ENCODE results near the gene TCF4.

GRCh38 chr18:55494441-55494840, 93.6 kb downstream of the TCF4 start:
- TF ChIP-seq PATZ1 (CRISPR knock-in tag; IDR thresholded peaks at IDR 0.05; ENCODE audit: borderline replicate concordance) (no peak), ZNF8 (CRISPR knock-in tag; IDR thresholded peaks at IDR 0.05) (no peak), CREB5 (CRISPR knock-in tag; IDR thresholded peaks at IDR 0.05; ENCODE audit: low read depth) (no peak), SNAI2 (CRISPR knock-in tag; IDR thresholded peaks at IDR 0.05) (no peak), ARNTL (CRISPR knock-in tag; IDR thresholded peaks at IDR 0.05; ENCODE audit: borderline replicate concordance, low read depth) (no peak), ZFP30 (CRISPR knock-in tag; IDR thresholded peaks at IDR 0.05) (no peak), RARB (CRISPR knock-in tag; IDR thresholded peaks at IDR 0.05) (no peak), ESRRG (CRISPR knock-in tag; IDR thresholded peaks at IDR 0.05) (no peak), ZNF565 (CRISPR knock-in tag; conservative IDR thresholded peaks at IDR 0.05; ENCODE audit: low read depth) (no peak), CSDC2 (CRISPR knock-in tag; IDR thresholded peaks at IDR 0.05) (no peak), POU6F1 (CRISPR knock-in tag; IDR thresholded peaks at IDR 0.05; ENCODE audit: borderline replicate concordance, low read depth) (no peak), ZC3H10 (CRISPR knock-in tag; IDR thresholded peaks at IDR 0.05) (no peak)
- TF ChIP-seq, protein P1, sequence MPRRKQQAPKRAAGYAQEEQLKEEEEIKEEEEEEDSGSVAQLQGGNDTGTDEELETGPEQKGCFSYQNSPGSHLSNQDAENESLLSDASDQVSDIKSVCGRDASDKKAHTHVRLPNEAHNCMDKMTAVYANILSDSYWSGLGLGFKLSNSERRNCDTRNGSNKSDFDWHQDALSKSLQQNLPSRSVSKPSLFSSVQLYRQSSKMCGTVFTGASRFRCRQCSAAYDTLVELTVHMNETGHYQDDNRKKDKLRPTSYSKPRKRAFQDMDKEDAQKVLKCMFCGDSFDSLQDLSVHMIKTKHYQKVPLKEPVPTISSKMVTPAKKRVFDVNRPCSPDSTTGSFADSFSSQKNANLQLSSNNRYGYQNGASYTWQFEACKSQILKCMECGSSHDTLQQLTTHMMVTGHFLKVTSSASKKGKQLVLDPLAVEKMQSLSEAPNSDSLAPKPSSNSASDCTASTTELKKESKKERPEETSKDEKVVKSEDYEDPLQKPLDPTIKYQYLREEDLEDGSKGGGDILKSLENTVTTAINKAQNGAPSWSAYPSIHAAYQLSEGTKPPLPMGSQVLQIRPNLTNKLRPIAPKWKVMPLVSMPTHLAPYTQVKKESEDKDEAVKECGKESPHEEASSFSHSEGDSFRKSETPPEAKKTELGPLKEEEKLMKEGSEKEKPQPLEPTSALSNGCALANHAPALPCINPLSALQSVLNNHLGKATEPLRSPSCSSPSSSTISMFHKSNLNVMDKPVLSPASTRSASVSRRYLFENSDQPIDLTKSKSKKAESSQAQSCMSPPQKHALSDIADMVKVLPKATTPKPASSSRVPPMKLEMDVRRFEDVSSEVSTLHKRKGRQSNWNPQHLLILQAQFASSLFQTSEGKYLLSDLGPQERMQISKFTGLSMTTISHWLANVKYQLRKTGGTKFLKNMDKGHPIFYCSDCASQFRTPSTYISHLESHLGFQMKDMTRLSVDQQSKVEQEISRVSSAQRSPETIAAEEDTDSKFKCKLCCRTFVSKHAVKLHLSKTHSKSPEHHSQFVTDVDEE (CRISPR knock-in tag; IDR thresholded peaks at IDR 0.05): no peak
- TF ChIP-seq, protein P2, sequence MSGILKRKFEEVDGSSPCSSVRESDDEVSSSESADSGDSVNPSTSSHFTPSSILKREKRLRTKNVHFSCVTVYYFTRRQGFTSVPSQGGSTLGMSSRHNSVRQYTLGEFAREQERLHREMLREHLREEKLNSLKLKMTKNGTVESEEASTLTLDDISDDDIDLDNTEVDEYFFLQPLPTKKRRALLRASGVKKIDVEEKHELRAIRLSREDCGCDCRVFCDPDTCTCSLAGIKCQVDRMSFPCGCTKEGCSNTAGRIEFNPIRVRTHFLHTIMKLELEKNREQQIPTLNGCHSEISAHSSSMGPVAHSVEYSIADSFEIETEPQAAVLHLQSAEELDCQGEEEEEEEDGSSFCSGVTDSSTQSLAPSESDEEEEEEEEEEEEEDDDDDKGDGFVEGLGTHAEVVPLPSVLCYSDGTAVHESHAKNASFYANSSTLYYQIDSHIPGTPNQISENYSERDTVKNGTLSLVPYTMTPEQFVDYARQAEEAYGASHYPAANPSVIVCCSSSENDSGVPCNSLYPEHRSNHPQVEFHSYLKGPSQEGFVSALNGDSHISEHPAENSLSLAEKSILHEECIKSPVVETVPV (CRISPR knock-in tag; IDR thresholded peaks at IDR 0.05): no peak

Data from SK-N-SH treated with all-trans-retinoic acid at 6 μM for 48 hours (cell line).